H1 (cell line): ENCODE data around the gene ISM1. TPM values are rescaled to one million over a fixed set of nuclear protein-coding genes. Genes with fewer than 3 reads are reported as not detected.

ENCODE experiments used
- CTCF ChIA-PET: fragments of 300-600 bp; sonication (Branson Sonifier 250); formaldehyde crosslinking; loops from one replicate; lab custom pipeline; 2021; ENCODE audit not compliant: partially characterized antibody; lab: Charles Lee
- POLR2A ChIA-PET: fragments of 300-600 bp; sonication (Branson Sonifier 250); formaldehyde crosslinking; loops from one replicate; lab custom pipeline; 2021; ENCODE audit warnings: inconsistent platforms; ENCODE audit not compliant: partially characterized antibody; lab: Charles Lee
- DNase-seq, 2 experiments: peaks; one replicate each; pipeline versions ENCODE4 v3.0.0 to v3.0.0-alpha.2; 2010 to 2022; ENCODE audit warnings: low spot score in 2 of 2, low read depth in 1 of 2, mixed read lengths in 1 of 2
- FAIRE-seq: peaks from 2 replicates; lab custom pipeline; 2011; peaks lifted over from hg19 to GRCh38; lab: Jason Lieb, UNC
- H2AFZ ChIP-seq: 2 replicates; pipeline ENCODE4 v1.8.1; 2012; ENCODE audit warnings: low read length, inconsistent platforms
- H2AK5ac ChIP-seq: 2 replicates; pipeline ENCODE4 v1.6.1; 2013; ENCODE audit warnings: low read depth, low read length
- H2BK120ac ChIP-seq: replicated peaks from 2 replicates; pipeline ENCODE3; 2013; ENCODE audit warnings: low read depth, low read length, inconsistent platforms
- H2BK12ac ChIP-seq: 2 replicates; pipeline ENCODE4 v1.6.1; 2013; ENCODE audit warnings: low read depth, low read length
- H2BK15ac ChIP-seq: 2 replicates; pipeline ENCODE4 v1.6.1; 2013; ENCODE audit warnings: low read length
- H2BK20ac ChIP-seq: 2 replicates; pipeline ENCODE4 v1.6.1; 2013; ENCODE audit warnings: low read length
- H2BK5ac ChIP-seq: 2 replicates; pipeline ENCODE4 v1.6.1; 2013; ENCODE audit warnings: low read depth, low read length
- H3K14ac ChIP-seq: 2 replicates; pipeline ENCODE4 v1.6.1; 2013; ENCODE audit warnings: inconsistent platforms; ENCODE audit not compliant: insufficient read length
- H3K18ac ChIP-seq: 2 replicates; pipeline ENCODE4 v1.6.1; 2013; ENCODE audit warnings: low read length; ENCODE audit errors: extremely low read depth
- H3K23ac ChIP-seq: 2 replicates; pipeline ENCODE4 v1.6.1; 2013; ENCODE audit warnings: inconsistent platforms; ENCODE audit not compliant: insufficient read length
- H3K23me2 ChIP-seq: 2 replicates; pipeline ENCODE4 v1.6.1; 2013; ENCODE audit warnings: low read depth, low read length
- H3K27ac ChIP-seq: 2 replicates; pipeline ENCODE4 v1.6.1; 2011; ENCODE audit warnings: low read depth, low read length, inconsistent platforms
- H3K27me3 ChIP-seq, 4 experiments: replicated peaks in 1 of 4; 1 replicate in 1 of 4; 2 replicates in 3 of 4; pipeline versions ENCODE4 v1.6.1 to v1.8.1; 2011 to 2013; ENCODE audit warnings: low read length in 3 of 4, mild to moderate bottlenecking in 3 of 4, inconsistent platforms in 2 of 4, mixed read lengths in 2 of 4, moderate library complexity in 1 of 4; ENCODE audit not compliant: control insufficient read depth in 3 of 4, insufficient read depth in 3 of 4; ENCODE audit errors: extremely low read depth in 1 of 4
- H3K36me3 ChIP-seq, 4 experiments: 2 replicates each; pipeline versions ENCODE4 v1.6.1 to v1.8.1; 2011 to 2013; ENCODE audit warnings: mild to moderate bottlenecking in 4 of 4, low read length in 3 of 4, moderate library complexity in 2 of 4, control low read depth in 1 of 4, inconsistent platforms in 1 of 4; ENCODE audit not compliant: insufficient read depth in 4 of 4, control insufficient read depth in 2 of 4
- H3K4ac ChIP-seq: replicated peaks from 2 replicates; pipeline ENCODE3; 2013; ENCODE audit warnings: low read length, low read depth, mixed read lengths, inconsistent platforms; ENCODE audit not compliant: insufficient read length
- H3K4me1 ChIP-seq, 4 experiments: replicated peaks in 1 of 4; 1 replicate in 1 of 4; 2 replicates in 3 of 4; pipeline versions ENCODE4 v1.6.1 to v1.8.1; 2011 to 2013; ENCODE audit warnings: low read length in 3 of 4, inconsistent platforms in 2 of 4, mixed read lengths in 1 of 4; ENCODE audit not compliant: insufficient read depth in 4 of 4, control insufficient read depth in 3 of 4
- H3K4me2 ChIP-seq, 2 experiments: 2 replicates each; pipeline versions ENCODE4 v1.6.1 to v1.8.1; 2011 to 2013; ENCODE audit warnings: low read depth in 2 of 2, low read length in 2 of 2, control low read depth in 1 of 2, inconsistent platforms in 1 of 2, mild to moderate bottlenecking in 1 of 2; ENCODE audit not compliant: insufficient read depth in 1 of 2
- H3K4me3 ChIP-seq, 4 experiments: fragments of 200-600, 300-600 bp in 1 of 4; sonication (generic), shearing (Covaris generic), sonication (Bioruptor Twin) in 1 of 4; 2 replicates each; pipeline versions ENCODE4 v1.5.1 to v1.8.1; 2011 to 2016; ENCODE audit warnings: low read length in 4 of 4, low read depth in 3 of 4, control low read depth in 2 of 4, inconsistent platforms in 2 of 4, mild to moderate bottlenecking in 2 of 4, mixed read lengths in 1 of 4, moderate library complexity in 1 of 4; ENCODE audit not compliant: insufficient read depth in 2 of 4; ENCODE audit errors: extremely low read depth in 1 of 4
- H3K56ac ChIP-seq: replicated peaks from 2 replicates; pipeline ENCODE3; 2013; ENCODE audit warnings: low read depth, mild to moderate bottlenecking, mixed read lengths, low read length, inconsistent platforms; ENCODE audit not compliant: insufficient read length
- H3K79me1 ChIP-seq: 2 replicates; pipeline ENCODE4 v1.6.1; 2013; ENCODE audit warnings: low read depth, low read length, control low read depth
- H3K79me2 ChIP-seq, 2 experiments: 2 replicates each; pipeline versions ENCODE4 v1.6.1 to v1.8.1; 2012 to 2013; ENCODE audit warnings: low read length in 2 of 2, mild to moderate bottlenecking in 2 of 2, inconsistent platforms in 1 of 2; ENCODE audit not compliant: insufficient read depth in 2 of 2, control insufficient read depth in 1 of 2
- H3K9ac ChIP-seq, 4 experiments: replicated peaks in 1 of 4; 1 replicate in 1 of 4; 2 replicates in 3 of 4; pipeline versions ENCODE4 v1.6.1 to v1.8.1; 2011 to 2013; ENCODE audit warnings: low read depth in 3 of 4, low read length in 3 of 4, control low read depth in 2 of 4, mild to moderate bottlenecking in 2 of 4, moderate library complexity in 2 of 4, inconsistent platforms in 1 of 4; ENCODE audit errors: extremely low read depth in 1 of 4
- H3K9me3 ChIP-seq, 2 experiments: 2 replicates each; pipeline versions ENCODE4 v1.6.1 to v1.8.1; 2012 to 2013; ENCODE audit warnings: mild to moderate bottlenecking in 2 of 2, moderate library complexity in 2 of 2, control low read depth in 1 of 2, inconsistent platforms in 1 of 2, low read depth in 1 of 2, low read length in 1 of 2, mixed read lengths in 1 of 2; ENCODE audit not compliant: insufficient read depth in 2 of 2
- H4K20me1 ChIP-seq, 2 experiments: replicated peaks in 1 of 2; 2 replicates each; pipeline versions ENCODE3 to v1.8.1; 2011 to 2013; ENCODE audit warnings: inconsistent platforms in 2 of 2, low read length in 2 of 2, mild to moderate bottlenecking in 1 of 2; ENCODE audit not compliant: insufficient read depth in 2 of 2, control insufficient read depth in 1 of 2
- H4K5ac ChIP-seq: 2 replicates; pipeline ENCODE4 v1.6.1; 2013; ENCODE audit warnings: low read length, low read depth, mixed read lengths, inconsistent platforms; ENCODE audit not compliant: insufficient read length
- H4K8ac ChIP-seq: 2 replicates; pipeline ENCODE4 v1.8.0; 2013; ENCODE audit warnings: mild to moderate bottlenecking, moderate library complexity, low read length, inconsistent platforms; ENCODE audit not compliant: insufficient read depth; ENCODE audit errors: extremely low read depth
- H4K91ac ChIP-seq: replicated peaks from 2 replicates; pipeline ENCODE3; 2013; ENCODE audit warnings: low read length, mixed read lengths, inconsistent platforms; ENCODE audit not compliant: insufficient read length
- KDM5A ChIP-seq: fragments of 200-600 bp; IDR thresholded peaks from 2 replicates; pipeline ENCODE4 v1.7.1; 2012; ENCODE audit warnings: mild to moderate bottlenecking, low read length, inconsistent platforms, mixed read lengths
- RAD21 ChIP-seq, 2 experiments: IDR thresholded peaks in 1 of 2; conservative IDR thresholded peaks in 1 of 2; 2 replicates each; pipeline ENCODE4 v1.6.1; 2011; ENCODE audit warnings: low read depth in 2 of 2, low read length in 2 of 2, improper control_type of control experiment in 1 of 2, inconsistent platforms in 1 of 2, mild to moderate bottlenecking in 1 of 2, moderate library complexity in 1 of 2
- RXRA ChIP-seq: IDR thresholded peaks from 2 replicates; pipeline ENCODE4 v1.6.1; 2011; ENCODE audit warnings: low read depth, mild to moderate bottlenecking, low read length, moderate library complexity; ENCODE audit not compliant: insufficient read depth
- WGBS, 2 experiments: shearing (Covaris generic) in 1 of 2; methylation state at CpG; one replicate each; pipeline versions ENCODE4 v1.1.6 to v1.1.7; 2013 to 2015; ENCODE audit warnings: low lambda C conversion rate in 2 of 2, mixed read lengths in 2 of 2, inconsistent platforms in 1 of 2, low coverage in 1 of 2, missing lambda C conversion rate in 1 of 2; ENCODE audit not compliant: insufficient replicate concordance in 2 of 2, insufficient coverage in 1 of 2, insufficient read length in 1 of 2; ENCODE audit errors: extremely low coverage in 1 of 2, missing lambda C conversion rate in 1 of 2; 5-methylcytosine and 5-hydroxymethylcytosine counted together
- polyA plus RNA-seq, 7 experiments: library from polyadenylated mRNA; depleted of rRNA in 3 of 7; stranded (reverse) in 5 of 7; unstranded in 2 of 7; fragments of >200 nt in 5 of 7; fragments of 200-250 nt in 2 of 7; gene quantifications; 1 replicate in 5 of 7; 2 replicates in 1 of 7; 4 replicates in 1 of 7; pipeline versions ENCODE4 v1.2.1 to v1.2.3, GENCODE V29; 2011 to 2013; ENCODE audit warnings: missing spikeins in 2 of 7, mixed read lengths in 2 of 7
- total RNA-seq: library from RNA; stranded (reverse); fragmentation: NEBNext Ultra II Directional; extraction: Animal tissue kit (Norgen Biotek cat#: 25700); gene quantifications from 2 replicates; pipeline ENCODE4 v1.2.1, GENCODE V29; 2021

Gene ISM1
- total and polyA plus RNA-seq, 2 of the 8 experiments (the other 6 are each of a cell fraction or from before 2014, with no cell fraction given) = 0.62 to 0.97 TPM

- no peak overlapping the region for H2BK12ac ChIP-seq
- H3K14ac ChIP-seq = no peak overlapping the region
- H3K4me1 ChIP-seq = no peaks in the 10 kb centered on the region
- H3K9me3 ChIP-seq = no peaks in the 10 kb centered on the region
- no peak overlapping the region for H2AFZ ChIP-seq
- no peak overlapping the region for H2BK120ac ChIP-seq
- no peak overlapping the region for H3K4ac ChIP-seq
- no peak overlapping the region for H4K5ac ChIP-seq
- H3K18ac ChIP-seq = no peak overlapping the region
- H4K20me1 ChIP-seq = no peaks in the 10 kb centered on the region
- no peak overlapping the region for H4K8ac ChIP-seq
- no peak overlapping the region for H3K23ac ChIP-seq
- no peak for TF ChIP-seq KDM5A
- no peak for TF ChIP-seq RAD21 (IDR thresholded peaks at IDR 0.05 in 1 of 2, conservative IDR thresholded peaks at IDR 0.05 in 1 of 2; ENCODE audit: low read depth in 2 of 2, low read length in 2 of 2)
- no peak for TF ChIP-seq RXRA
- H3K56ac ChIP-seq = no peak overlapping the region
- 90% methylated on average over 9 of the region's 9 CpGs; no CpG with 5 or more reads in 1 of the 2 experiments for WGBS, 2 experiments
- no peak overlapping the region for H3K9ac ChIP-seq
- H3K79me1 ChIP-seq = no peaks in the 10 kb centered on the region
- no peak overlapping the region for H2BK20ac ChIP-seq
- FAIRE-seq = no peak
- no peak overlapping the region for H3K27ac ChIP-seq
- H2AK5ac ChIP-seq = no peak overlapping the region
- no peak overlapping the region for H2BK5ac ChIP-seq
- H3K23me2 ChIP-seq = no peaks in the 10 kb centered on the region
- no peak overlapping the region for H4K91ac ChIP-seq
- ChIA-PET CTCF (interaction anchor here (0.9 to 1.2 kb wide), 5 partner anchors 10 to 238 kb away, joined by 3 to 7 read pairs (median 3); no protein-coding TSS in a partner anchor), POLR2A (no interaction called here)
- H3K36me3 ChIP-seq = no peaks in the 10 kb centered on the region
- no peak overlapping the region for H3K4me2 ChIP-seq
- H3K4me3 ChIP-seq = no peak overlapping the region
- no peak for DNase-seq
- H2BK15ac ChIP-seq = no peak overlapping the region
- H3K79me2 ChIP-seq = no peaks in the 10 kb centered on the region
- no peaks in the 10 kb centered on the region for H3K27me3 ChIP-seq
Observed at GRCh38 chr20:13307562-13308163, 86.6 kb downstream of the ISM1 start.
